A549 (cell line): ENCODE data around the gene DPYSL3.

Source experiments
- EHMT2 ChIP-seq: fragments of 200-600 bp; sonication (generic); IDR thresholded peaks from 2 replicates; pipeline ENCODE4 v1.6.1; 2016; ENCODE audit warnings: antibody characterized with exemption, low read depth, mild to moderate bottlenecking, moderate library complexity
- EP300 ChIP-seq, 2 experiments: fragments of >200 bp; sonication (Bioruptor Twin); formaldehyde crosslinking; IDR thresholded peaks; 2 replicates in 1 of 2; 3 replicates in 1 of 2; pipeline ENCODE4 v1.6.1; 2016 to 2017
- PBX3 ChIP-seq: IDR thresholded peaks from 2 replicates; pipeline ENCODE4 v1.6.1; 2012
- RCOR1 ChIP-seq: fragments of 150-350 bp; IDR thresholded peaks from 2 replicates; pipeline ENCODE4 v1.6.1; 2014; ENCODE audit warnings: antibody characterized with exemption, low read length, low read depth
- TF ChIP-seq, protein P1 (sequence below): fragments of 250-450 bp; sonication (Bioruptor Pico); IDR thresholded peaks from 2 replicates; pipeline ENCODE4 v1.5.0; 2021; ENCODE audit warnings: mild to moderate bottlenecking, moderate library complexity, borderline replicate concordance
- TF ChIP-seq, protein P2 (sequence below): fragments of >200 bp; sonication (Bioruptor Twin); formaldehyde crosslinking; IDR thresholded peaks from 3 replicates; pipeline ENCODE4 v1.5.1; 2016
- TF ChIP-seq, protein P3 (sequence below): fragments of 150-350 bp; IDR thresholded peaks from 2 replicates; pipeline ENCODE4 v1.6.1; 2014; ENCODE audit warnings: low read depth, mild to moderate bottlenecking, low read length

DNA sequence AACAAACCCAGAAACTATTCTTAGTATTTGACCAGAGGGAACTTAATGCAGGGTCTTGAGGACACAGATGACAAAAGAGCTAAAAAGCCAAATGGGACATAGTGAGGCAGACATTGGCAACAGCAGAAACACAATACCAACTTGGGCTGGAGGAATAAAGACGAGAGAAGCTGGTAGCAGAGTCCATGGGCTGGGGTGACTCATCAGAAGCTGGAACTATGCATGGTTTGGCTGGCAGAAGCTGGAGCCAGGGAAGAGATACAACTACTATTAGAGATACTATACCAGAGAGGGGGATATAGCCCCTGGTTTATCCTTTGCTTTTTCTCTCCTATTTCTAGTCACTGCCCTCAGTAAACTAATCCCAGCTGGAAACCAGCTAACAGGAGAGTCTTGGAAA lies 29.2 kb upstream of the DPYSL3 start:
- TF ChIP-seq EHMT2 (no peak), PBX3 (no peak), RCOR1 (no peak), EP300 (IDR thresholded peaks at IDR 0.05) (no peak)
- TF ChIP-seq, protein P1, sequence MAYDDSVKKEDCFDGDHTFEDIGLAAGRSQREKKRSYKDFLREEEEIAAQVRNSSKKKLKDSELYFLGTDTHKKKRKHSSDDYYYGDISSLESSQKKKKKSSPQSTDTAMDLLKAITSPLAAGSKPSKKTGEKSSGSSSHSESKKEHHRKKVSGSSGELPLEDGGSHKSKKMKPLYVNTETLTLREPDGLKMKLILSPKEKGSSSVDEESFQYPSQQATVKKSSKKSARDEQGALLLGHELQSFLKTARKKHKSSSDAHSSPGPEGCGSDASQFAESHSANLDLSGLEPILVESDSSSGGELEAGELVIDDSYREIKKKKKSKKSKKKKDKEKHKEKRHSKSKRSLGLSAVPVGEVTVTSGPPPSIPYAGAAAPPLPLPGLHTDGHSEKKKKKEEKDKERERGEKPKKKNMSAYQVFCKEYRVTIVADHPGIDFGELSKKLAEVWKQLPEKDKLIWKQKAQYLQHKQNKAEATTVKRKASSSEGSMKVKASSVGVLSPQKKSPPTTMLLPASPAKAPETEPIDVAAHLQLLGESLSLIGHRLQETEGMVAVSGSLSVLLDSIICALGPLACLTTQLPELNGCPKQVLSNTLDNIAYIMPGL (CRISPR knock-in tag): no peak
- TF ChIP-seq, protein P2, sequence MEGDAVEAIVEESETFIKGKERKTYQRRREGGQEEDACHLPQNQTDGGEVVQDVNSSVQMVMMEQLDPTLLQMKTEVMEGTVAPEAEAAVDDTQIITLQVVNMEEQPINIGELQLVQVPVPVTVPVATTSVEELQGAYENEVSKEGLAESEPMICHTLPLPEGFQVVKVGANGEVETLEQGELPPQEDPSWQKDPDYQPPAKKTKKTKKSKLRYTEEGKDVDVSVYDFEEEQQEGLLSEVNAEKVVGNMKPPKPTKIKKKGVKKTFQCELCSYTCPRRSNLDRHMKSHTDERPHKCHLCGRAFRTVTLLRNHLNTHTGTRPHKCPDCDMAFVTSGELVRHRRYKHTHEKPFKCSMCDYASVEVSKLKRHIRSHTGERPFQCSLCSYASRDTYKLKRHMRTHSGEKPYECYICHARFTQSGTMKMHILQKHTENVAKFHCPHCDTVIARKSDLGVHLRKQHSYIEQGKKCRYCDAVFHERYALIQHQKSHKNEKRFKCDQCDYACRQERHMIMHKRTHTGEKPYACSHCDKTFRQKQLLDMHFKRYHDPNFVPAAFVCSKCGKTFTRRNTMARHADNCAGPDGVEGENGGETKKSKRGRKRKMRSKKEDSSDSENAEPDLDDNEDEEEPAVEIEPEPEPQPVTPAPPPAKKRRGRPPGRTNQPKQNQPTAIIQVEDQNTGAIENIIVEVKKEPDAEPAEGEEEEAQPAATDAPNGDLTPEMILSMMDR: no peak
- TF ChIP-seq, protein P3, sequence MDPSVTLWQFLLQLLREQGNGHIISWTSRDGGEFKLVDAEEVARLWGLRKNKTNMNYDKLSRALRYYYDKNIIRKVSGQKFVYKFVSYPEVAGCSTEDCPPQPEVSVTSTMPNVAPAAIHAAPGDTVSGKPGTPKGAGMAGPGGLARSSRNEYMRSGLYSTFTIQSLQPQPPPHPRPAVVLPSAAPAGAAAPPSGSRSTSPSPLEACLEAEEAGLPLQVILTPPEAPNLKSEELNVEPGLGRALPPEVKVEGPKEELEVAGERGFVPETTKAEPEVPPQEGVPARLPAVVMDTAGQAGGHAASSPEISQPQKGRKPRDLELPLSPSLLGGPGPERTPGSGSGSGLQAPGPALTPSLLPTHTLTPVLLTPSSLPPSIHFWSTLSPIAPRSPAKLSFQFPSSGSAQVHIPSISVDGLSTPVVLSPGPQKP: no peak
